ENCODE data around the gene ADTRP.
"Not testable (repeated sequence)": the region's sequence is repeated elsewhere in the genome, so short reads cannot be mapped to it uniquely, and the experiment has no call there.

ADTRP gene

DNA sequence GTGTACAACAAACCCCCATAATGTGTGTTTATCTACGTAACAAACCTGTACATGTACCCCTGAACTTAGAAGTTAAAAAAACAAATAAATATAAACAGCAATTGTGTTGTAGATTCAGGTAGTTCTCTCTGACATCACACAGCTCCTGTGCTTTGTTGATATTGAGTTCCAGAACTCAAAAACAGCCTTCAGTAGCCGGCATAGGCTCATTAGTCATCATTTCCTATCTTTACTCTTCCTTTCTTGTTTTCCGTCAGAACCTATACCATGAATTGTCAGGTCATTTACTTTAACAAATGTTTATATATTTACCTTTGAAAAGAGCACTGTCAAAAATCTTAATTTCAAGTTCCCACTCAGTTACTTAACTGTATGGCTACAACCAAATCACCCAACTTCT, 88.8 kb downstream of the ADTRP start:
- DNase-seq (ENCODE audit: low spot score) = no peak

DNA sequence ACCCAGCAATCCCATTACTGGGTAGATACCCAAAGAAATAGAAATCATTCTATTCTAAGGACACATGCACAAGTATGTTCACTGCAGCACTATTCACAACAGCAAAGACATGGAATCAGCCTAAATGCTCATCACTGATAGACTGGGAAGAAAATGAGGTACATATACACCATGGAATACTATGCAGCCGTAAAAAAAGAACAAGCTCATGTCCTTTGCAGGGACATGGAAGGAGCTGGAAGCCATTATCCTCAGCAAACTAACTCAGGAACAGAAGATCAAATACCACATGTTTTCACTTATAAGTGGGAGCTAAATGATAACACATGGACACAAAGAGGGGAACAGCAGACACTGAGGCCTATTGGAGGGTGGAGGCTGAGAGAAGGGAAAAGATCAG, 89.2 kb downstream of the ADTRP start:
- not testable (repeated sequence) for DNase-seq (ENCODE audit: low spot score)

DNA sequence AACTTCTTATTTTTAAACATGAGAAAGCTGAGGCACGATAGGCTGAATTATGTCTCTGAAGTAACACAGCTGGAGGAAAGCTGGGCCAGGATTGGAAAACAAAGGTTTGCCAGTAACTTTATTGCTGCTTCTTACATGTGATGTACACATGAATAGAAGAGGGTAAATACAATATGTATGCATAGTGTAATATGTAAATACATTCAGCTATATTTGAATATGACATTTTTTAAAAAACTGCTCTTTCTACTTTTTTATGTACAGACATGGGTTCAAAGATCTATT, 90.2 kb downstream of the ADTRP start:
- DNase-seq (ENCODE audit: low spot score) = no peak

DNA sequence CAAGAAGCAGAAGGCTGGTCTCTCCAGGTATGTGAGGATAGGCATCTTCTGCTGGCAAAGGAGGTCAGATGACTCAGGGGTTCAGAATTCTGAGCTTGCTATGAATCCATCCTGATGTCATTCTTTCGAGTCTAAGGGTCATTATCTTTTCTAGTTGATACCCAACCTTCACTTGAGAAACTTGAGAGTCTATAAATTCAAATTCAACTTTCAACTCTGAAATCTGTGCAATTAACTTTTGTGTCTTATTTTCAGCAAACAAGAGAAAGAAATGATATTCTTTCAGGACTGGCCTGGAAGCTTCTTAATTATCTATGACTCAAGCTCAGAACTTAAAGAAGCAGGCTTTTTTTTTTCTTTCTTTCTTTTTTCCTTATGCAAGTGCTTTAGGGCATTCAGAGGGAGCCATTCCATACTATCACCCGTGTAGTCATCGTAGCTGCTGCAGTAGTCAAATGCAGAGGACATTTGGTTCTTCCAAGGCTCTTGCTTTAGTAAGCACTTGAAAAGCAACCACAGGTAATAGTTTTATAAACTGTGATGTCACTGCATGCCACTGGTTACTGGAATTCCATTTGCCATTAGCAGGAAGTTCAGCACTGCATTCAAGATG, 93.0 kb downstream of the ADTRP start:
- DNase-seq (ENCODE audit: low spot score) = peak; percentile 35

DNA sequence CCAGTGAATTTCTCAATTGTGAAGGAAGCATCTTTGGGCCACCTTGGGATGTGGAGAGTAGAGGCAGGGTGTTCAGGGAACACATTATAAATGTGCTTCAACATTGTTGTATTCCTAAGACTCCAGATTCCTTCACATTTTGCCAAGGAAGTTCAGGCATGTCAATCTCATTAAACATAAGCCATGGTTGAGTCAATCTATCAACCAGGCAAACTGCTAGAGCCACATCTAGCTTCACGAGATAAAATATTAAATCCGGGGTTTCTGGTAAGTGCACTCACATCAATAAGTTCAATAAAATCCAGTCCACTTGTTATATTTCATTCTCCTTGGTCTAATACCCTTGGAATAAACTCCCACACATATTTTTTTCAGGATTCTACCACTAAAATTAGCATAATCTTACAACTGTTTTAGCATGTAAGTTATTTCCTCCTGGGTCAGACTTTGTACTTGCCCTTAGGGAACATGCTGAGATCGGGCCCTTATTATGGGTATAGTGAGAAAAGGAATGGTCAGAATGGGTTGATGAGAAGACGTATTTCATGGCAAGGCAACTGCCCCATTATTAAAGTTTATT, 93.6 kb downstream of the ADTRP start:
- DNase-seq (ENCODE audit: low spot score) = no peak

DNA sequence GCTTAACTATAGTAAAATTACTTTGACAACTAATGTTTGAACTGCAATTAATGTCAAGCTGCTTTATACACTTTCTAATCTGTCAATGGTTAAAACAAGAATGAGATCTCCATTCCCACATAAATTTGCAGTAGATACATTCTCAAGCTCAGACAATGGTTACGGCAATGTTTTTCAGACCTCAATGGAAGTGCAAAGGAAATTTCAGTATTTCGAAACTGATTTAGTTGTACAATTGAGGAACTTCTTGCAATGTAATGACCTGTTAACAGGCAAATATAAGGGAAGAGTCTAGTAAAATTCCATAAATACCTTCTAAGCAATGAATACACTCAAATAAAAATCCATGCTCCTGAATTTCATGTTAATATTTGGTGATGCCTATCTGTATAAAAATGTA, 94.7 kb downstream of the ADTRP start:
- no peak for DNase-seq (ENCODE audit: low spot score)

DNA sequence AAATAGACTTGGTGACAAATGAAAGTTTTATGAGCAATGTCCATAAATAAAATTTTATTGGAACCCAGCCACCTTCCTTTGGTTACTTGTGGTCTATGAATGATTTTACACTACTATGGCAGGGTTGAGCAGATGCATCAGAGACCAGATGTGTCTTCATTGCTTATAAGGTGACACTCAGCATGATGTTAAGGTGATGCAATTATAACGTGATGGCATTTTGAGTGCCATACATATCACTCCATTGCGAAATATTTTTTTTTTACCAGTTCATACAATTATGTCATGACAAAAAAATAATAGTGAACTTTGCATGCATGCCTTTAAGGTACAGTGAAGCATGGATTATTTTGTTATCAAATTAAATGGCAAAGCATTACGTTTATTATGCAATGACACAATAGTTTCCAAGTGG, 96.0 kb downstream of the ADTRP start:
- DNase-seq (ENCODE audit: low spot score) = no peak

DNA sequence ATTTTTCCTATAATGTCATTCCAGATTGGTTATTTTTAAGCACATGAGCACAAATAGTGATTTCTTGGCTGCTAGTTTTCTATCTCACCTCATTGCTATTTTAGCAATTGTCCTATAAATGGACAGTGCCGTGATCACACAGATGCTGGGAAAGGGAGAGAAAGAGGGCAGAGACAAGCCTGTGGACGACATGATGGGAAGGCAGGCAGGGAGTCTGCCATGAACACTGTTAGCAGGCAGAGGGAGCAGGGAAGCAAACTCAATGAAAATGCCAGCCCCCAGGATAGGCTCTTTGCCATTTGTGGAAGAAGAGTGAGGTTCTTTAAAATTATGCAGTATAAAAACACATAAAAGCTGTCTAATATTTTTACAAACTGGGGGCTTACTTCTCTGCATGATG, 96.8 kb downstream of the ADTRP start:
- no peak for DNase-seq (ENCODE audit: low spot score)

DNA sequence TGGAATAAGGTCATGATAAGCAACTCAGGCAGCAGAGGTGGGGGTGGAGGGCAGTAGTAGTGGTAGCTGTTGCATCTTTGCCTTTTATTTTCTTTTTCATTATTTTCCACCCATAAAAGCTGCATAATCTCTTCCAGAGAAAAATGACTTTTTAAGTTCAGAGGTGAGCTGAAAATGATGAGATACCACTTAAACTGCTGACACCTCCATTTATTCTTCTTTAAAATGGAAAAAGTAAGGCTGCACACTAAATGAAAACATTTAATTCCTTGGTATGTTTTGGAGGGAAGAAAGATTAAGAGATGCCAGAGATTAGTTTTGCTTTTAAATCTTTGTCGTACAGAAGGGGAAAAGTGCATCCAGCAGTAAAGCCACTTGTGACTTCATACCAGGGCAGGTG, 97.2 kb downstream of the ADTRP start:
- DNase-seq (ENCODE audit: low spot score) = no peak

DNA sequence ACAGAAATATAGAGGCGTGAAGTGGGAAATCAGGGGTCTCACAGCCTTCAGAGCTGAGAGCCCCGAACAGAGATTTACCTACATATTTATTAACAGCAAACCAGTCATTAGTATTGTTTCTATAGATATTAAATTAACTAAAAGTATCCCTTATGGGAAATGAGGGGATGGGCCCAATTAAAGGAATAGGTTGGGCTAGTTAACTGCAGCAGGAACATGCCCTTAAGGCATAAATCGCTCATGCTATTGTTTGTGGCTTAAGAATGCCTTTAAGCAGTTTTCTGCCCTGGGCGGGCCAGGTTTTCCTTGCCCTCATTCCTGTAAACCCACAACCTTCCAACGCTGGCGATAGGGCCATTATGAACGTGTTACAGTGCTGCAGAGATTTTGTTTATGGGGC, 98.1 kb downstream of the ADTRP start:
- not testable (repeated sequence) for DNase-seq (ENCODE audit: low spot score)

DNA sequence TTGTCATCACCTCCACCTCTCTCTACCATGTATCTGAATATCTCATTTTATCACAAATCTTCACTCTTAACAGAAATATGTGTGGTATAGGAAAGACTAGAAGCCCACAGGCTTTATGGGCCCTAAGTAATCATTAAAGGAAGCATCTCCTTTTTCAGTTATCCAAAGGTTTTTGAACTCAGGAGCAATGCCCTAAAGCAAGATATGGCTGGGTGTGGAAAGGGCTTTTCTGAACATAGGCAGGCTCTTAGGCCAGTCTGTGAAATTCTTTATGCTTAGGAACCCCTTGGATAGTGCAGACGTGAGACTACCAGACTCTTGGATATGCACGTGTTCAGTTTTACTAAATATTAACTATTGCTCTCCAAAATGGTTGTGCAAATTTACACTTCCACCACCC, 99.5 kb downstream of the ADTRP start:
- no peak for DNase-seq (ENCODE audit: low spot score)

DNA sequence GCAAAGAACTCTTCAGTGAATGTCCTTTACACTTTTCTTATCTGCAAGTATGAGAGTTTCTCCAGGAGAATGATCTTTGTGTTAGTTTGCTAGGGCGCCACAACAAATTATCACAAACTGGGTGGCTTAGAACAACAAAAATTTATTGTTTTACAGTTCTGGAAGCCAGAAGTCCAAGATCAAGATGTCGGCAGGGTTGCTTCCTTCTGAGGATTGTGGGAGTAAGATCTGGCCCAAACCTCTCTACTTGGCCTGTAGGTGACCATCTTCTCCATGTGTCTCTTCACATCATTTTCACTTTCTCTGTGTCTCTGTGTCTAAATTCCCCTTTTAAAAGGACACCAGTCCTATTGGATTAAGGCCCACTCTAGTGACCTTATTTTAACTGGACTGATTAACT, 103.0 kb downstream of the ADTRP start:
- DNase-seq (ENCODE audit: low spot score) = peak; percentile 3

DNA sequence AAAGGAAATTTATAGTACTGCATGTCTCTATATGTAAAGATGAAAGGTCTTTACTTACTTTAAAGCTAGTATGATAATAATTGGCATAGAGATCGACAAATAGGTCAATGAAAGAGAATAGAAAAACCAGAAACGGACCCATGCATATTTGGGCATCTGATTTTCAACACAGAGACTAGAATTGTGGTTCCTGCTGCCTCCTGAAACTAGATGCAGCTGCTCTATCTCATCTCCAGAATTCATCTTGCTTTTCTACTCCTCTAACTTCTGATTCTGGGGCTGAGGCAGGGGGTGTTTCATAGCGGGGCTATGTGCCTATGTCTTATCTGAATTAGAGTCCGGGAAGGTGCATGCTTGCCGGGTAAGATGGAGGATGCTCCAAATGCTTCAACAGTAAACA, 105.9 kb downstream of the ADTRP start:
- DNase-seq (ENCODE audit: low spot score) = no peak

DNA sequence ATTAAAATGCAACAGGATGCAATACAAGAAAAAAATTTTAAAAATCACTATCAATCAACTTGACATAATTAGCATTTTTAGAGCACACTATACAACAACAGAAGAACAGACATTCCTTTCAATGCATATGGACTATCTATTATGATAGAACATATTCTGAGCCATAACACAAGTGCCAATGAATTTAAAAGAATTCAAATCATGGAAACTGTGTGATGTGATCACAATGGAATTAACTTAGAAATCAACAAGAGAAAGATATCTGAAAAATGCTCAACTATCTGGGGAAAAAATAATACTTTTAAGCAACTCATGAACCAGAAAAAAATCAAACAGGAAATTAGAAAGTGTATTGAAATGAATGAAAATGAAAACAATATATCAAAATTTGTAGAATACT, 106.3 kb downstream of the ADTRP start:
- DNase-seq (ENCODE audit: low spot score) = no peak

DNA sequence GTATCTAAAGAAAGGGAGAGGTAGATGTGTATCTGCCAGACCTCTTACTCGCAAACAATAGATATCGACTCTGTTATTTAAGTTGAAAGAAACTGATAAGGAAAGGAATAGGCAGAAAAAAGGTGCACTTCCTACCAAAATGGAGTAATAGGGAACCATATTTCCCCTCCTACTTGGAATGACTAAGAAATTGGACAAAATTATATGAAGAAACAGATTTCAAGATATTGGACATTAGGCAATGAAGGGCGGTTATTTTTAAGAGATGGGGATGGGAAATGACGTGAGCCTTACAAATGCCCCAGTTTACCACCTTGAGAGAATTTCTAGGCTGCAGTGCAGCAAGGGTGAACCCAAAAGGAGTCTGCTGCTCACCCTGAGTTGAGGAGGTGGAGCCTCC, 108.9 kb downstream of the ADTRP start:
- no peak for DNase-seq (ENCODE audit: low spot score)

DNA sequence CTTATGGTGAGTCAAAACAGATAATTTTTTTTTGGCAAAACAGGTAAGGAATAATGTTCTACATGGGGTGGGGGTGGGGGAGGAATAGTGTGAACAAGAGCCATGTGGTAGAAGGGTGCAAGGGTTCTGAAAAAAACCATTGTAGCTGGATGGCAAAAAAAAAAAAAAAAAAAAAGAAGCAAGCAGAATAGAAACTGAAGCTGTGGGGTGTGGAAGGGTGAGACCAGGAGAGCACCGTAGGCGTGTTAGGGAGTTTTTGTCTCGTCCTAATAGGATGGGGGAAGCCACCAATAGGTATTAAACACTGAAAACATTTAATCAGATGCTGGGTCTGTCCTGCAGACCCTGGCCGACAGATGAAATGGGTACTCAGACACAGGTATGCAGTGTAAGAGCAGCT, 110.1 kb downstream of the ADTRP start:
- DNase-seq (ENCODE audit: low spot score) = no peak

DNA sequence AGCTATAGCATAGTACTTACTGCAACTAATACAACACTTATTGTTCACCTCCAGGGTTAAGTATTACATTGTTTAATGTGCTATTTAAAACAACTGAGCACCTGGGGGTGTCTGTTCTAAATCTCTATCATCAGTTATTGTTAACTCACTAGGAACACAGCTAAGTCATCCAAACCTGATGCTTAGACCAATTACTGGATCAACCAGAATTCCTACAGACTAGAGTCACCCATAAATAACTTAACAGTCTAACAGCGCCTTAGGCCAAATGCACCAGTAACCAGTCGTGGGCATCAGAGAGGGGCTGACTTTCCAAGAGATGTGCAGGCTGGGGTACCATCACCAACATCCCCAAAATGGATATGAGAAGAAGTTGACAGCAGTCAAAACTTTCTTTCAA, 110.7 kb downstream of the ADTRP start:
- DNase-seq (ENCODE audit: low spot score) = no peak

DNA sequence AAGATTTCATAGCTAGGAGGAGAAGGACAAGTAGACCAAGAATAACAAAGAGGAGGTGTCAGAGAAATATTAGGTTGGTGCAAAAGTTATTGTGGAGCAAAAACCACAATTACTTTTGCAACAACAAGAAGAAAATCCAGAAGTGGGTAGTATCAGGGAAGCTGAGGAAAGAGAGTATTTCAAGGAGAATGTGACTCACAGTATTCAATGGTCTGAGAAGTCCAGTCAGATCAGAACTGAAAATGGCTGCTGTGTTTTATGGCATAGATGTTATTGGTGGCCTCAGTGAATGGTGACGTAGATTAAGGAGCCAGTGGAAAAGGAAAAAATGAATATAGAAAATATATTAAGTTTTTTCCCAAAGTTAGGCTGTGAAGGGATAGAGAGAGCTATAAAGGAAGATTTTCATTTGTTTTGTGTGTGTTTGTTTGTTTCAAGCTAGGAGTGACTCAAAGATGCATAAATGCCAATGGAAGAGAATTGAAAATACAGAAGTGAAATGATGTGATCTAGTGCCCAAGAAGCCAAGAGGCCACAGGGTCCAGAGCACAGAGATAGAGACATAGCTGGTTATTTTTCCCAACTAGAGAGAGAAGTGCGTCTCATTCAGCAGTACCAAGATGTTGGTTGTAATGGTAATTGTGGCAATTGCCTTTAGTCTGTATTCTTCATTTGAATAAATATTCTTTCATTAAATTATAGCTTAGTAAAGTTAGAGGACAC, 112.8 kb downstream of the ADTRP start:
- DNase-seq (ENCODE audit: low spot score) = no peak

All from RKO (cell line).